Endothelial cell of umbilical vein (primary cell): ENCODE results near the gene WASL. TPM values are rescaled to one million over a fixed set of nuclear protein-coding genes. Genes with fewer than 3 reads are reported as not detected.
"Not testable (repeated sequence)": the region's sequence is repeated elsewhere in the genome, so short reads cannot be mapped to it uniquely, and the experiment has no call there.

Source experiments
- BruUV-seq: library from RNA; stranded (reverse); fragments of 400-500 nt; replicated peaks from 2 replicates; lab custom pipeline; 2021; lab: Mats Ljungman, UMichigan
- CTCF ChIA-PET: fragments of 300-600, 350-600 bp; sonication (Branson Sonifier 250); formaldehyde crosslinking; loops from one replicate; lab custom pipeline; 2021; ENCODE audit warnings: antibody characterized with exemption, inconsistent platforms; lab: Charles Lee
- POLR2A ChIA-PET: fragments of 300-600, 350-600 bp; sonication (Branson Sonifier 250); formaldehyde crosslinking; loops from one replicate; lab custom pipeline; 2021; ENCODE audit warnings: antibody characterized with exemption, inconsistent platforms; lab: Charles Lee
- DNase-seq: peaks from one replicate; pipeline ENCODE4 v3.0.0-alpha.2; 2011; ENCODE audit warnings: low read depth, low spot score
- FAIRE-seq: peaks from 2 replicates; lab custom pipeline; 2011; peaks lifted over from hg19 to GRCh38; lab: Jason Lieb, UNC
- H2AFZ ChIP-seq: 2 replicates; pipeline ENCODE4 v1.6.0; 2012; ENCODE audit warnings: low read depth, low read length, control low read depth, inconsistent platforms
- H3K27ac ChIP-seq: 2 replicates; pipeline ENCODE4 v1.5.1; 2011; ENCODE audit warnings: low read depth, mild to moderate bottlenecking, control low read depth, low read length, moderate library complexity; ENCODE audit not compliant: insufficient read depth
- H3K27me3 ChIP-seq, 2 experiments: 2 replicates each; pipeline versions ENCODE4 v1.6.0 to v1.6.1; 2011; ENCODE audit warnings: low read length in 2 of 2, mixed read lengths in 1 of 2; ENCODE audit not compliant: control insufficient read depth in 2 of 2, insufficient read depth in 2 of 2
- H3K36me3 ChIP-seq, 2 experiments: 2 replicates in 1 of 2; 3 replicates in 1 of 2; pipeline ENCODE4 v1.5.1; 2011; ENCODE audit warnings: low read length in 2 of 2, mild to moderate bottlenecking in 1 of 2, moderate library complexity in 1 of 2; ENCODE audit not compliant: control insufficient read depth in 2 of 2, insufficient read depth in 2 of 2; ENCODE audit errors: extremely low read depth in 1 of 2
- H3K4me1 ChIP-seq: 3 replicates; pipeline ENCODE4 v1.5.1; 2011; ENCODE audit warnings: mild to moderate bottlenecking, low read length; ENCODE audit not compliant: control insufficient read depth, insufficient read depth; ENCODE audit errors: extremely low read depth
- H3K4me2 ChIP-seq: 2 replicates; pipeline ENCODE4 v1.6.1; 2011; ENCODE audit warnings: low read length, control low read depth, mixed read lengths; ENCODE audit not compliant: insufficient read depth
- H3K4me3 ChIP-seq, 3 experiments: fragments of 200-600 bp in 1 of 3; sonication (generic), shearing (Covaris generic) in 1 of 3; replicated peaks in 1 of 3; 2 replicates each; pipeline ENCODE4 v1.5.1; 2011 to 2016; ENCODE audit warnings: control low read depth in 3 of 3, low read length in 3 of 3, mild to moderate bottlenecking in 2 of 3, inconsistent platforms in 1 of 3, low read depth in 1 of 3, moderate library complexity in 1 of 3; ENCODE audit not compliant: insufficient read depth in 1 of 3
- H3K79me2 ChIP-seq: 2 replicates; pipeline ENCODE4 v1.6.0; 2012; ENCODE audit warnings: low read length, inconsistent platforms; ENCODE audit not compliant: control insufficient read depth, insufficient read depth
- H3K9ac ChIP-seq: replicated peaks from 2 replicates; pipeline ENCODE3; 2011; ENCODE audit warnings: low read length, control low read depth; ENCODE audit not compliant: insufficient read depth; ENCODE audit errors: extremely low read depth
- H3K9me1 ChIP-seq: replicated peaks from 3 replicates; pipeline ENCODE4 v1.6.0; 2011; ENCODE audit warnings: mild to moderate bottlenecking, low read length; ENCODE audit not compliant: control insufficient read depth, insufficient read depth; ENCODE audit errors: extremely low read depth
- H3K9me3 ChIP-seq: replicated peaks from 2 replicates; pipeline ENCODE4 v1.5.1; 2012; ENCODE audit warnings: low read length, inconsistent platforms; ENCODE audit not compliant: control insufficient read depth, insufficient read depth
- H4K20me1 ChIP-seq: replicated peaks from 2 replicates; pipeline ENCODE3; 2011; ENCODE audit warnings: mild to moderate bottlenecking, low read length; ENCODE audit not compliant: control insufficient read depth, insufficient read depth; ENCODE audit errors: extremely low read depth
- EZH2 ChIP-seq: IDR thresholded peaks from 2 replicates; pipeline ENCODE4 v1.6.1; 2012; ENCODE audit warnings: borderline replicate concordance, low read depth, mild to moderate bottlenecking, moderate library complexity, low read length, inconsistent platforms; ENCODE audit not compliant: severe bottlenecking
- FOS ChIP-seq: IDR thresholded peaks from 2 replicates; pipeline ENCODE4 v1.6.1; 2011; ENCODE audit warnings: mild to moderate bottlenecking, low read length, moderate library complexity, borderline replicate concordance; ENCODE audit not compliant: insufficient read depth
- GATA2 ChIP-seq: IDR thresholded peaks from 2 replicates; pipeline ENCODE4 v1.7.0; 2011; ENCODE audit warnings: low read depth, mild to moderate bottlenecking, moderate library complexity, mixed read lengths, low read length; ENCODE audit not compliant: insufficient read length, insufficient read depth
- JUN ChIP-seq: IDR thresholded peaks from 2 replicates; pipeline ENCODE4 v1.6.1; 2011; ENCODE audit warnings: borderline replicate concordance, low read depth; ENCODE audit not compliant: insufficient read length, insufficient read depth
- MAX ChIP-seq: IDR thresholded peaks from 2 replicates; pipeline ENCODE4 v1.6.1; 2011; ENCODE audit not compliant: insufficient read depth, insufficient read length
- MYC ChIP-seq: IDR thresholded peaks from one replicate; pipeline ENCODE4 v1.6.1; 2011; ENCODE audit warnings: mild to moderate bottlenecking, low read depth, low read length
- POLR2A ChIP-seq: IDR thresholded peaks from 2 replicates; pipeline ENCODE4 v1.6.1; 2012; ENCODE audit warnings: low read depth, mild to moderate bottlenecking, control low read depth, low read length
- POLR2AphosphoS5 ChIP-seq: IDR thresholded peaks from 2 replicates; pipeline ENCODE4 v1.6.1; 2012; ENCODE audit warnings: low read depth, mild to moderate bottlenecking, control low read depth, low read length, moderate library complexity; ENCODE audit not compliant: insufficient read depth
- dilution Hi-C: fragments of 300-500 bp; cut with MboI; formaldehyde crosslinking; loops from one replicate; pipeline ENCODE4 v1.15.0; 2019; ENCODE audit warnings: low sequenced_read_pairs; ENCODE audit not compliant: extremely low pct_ligation_motif_present
- intact Hi-C: fragments of 100-400 bp; cut with micrococcal nuclease; formaldehyde crosslinking; loops from one replicate; pipeline ENCODE4 v1.10.0; 2022
- polyA plus RNA-seq, 4 experiments: library from polyadenylated mRNA; depleted of rRNA in 3 of 4; stranded (reverse) in 3 of 4; unstranded in 1 of 4; fragments of >200 nt; gene quantifications; 2 replicates each; pipeline versions ENCODE4 v1.2.1 to v1.2.3, GENCODE V29; 2011 to 2012; ENCODE audit warnings: missing spikeins in 1 of 4
- total RNA-seq: library from RNA; stranded (reverse); gene quantifications from 2 replicates; pipeline ENCODE4 v1.2.3, GENCODE V29; 2021
- TF ChIP-seq, protein P1 (sequence below), 2 donors: IDR thresholded peaks; 1 replicate in 1 of 2; 2 replicates in 1 of 2; pipeline ENCODE4 v1.5.1; 2011; ENCODE audit warnings: low read length in 2 of 2, mild to moderate bottlenecking in 2 of 2, moderate library complexity in 2 of 2, control low read depth in 1 of 2, inconsistent platforms in 1 of 2, low read depth in 1 of 2; ENCODE audit not compliant: insufficient read depth in 1 of 2; ENCODE audit errors: extremely low read depth in 1 of 2

The WASL gene
- total and polyA plus RNA-seq, 2 donors (not counting 3 experiments of a cell fraction or from before 2014, with no cell fraction given), result 5.2 to 24.0 TPM

DNA sequence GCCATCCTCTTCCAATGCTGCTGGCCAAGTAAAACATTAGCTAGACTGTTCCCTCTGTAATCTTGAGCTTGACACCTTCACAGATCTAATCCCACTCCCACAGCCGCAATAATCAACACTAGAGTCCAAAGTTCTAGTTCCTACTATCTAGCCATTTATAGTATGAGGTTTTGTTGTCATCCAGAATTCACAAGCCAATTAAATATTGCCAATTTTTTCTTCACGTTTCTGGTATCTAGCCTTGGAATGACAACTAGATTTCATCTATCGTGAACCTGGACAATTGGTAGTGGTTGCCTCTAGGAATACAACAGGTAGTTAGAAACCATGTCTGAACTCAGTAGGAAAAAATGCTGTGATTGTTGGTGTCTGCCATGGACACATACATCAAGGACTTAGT lies 10.4 kb downstream of the WASL start:
- intact Hi-C loops (no loop called here), dilution Hi-C loops (no loop called here)
- no peaks in the 10 kb centered on the region for H3K36me3 ChIP-seq
- BruUV-seq, result no TSS peak
- no peak for FAIRE-seq
- H2AFZ ChIP-seq, result no peak overlapping the region
- peaks cover 2% of the 10 kb centered on the region for H3K4me1 ChIP-seq
- H3K79me2 ChIP-seq, result peaks cover 94% of the 10 kb centered on the region
- ChIA-PET CTCF (interaction anchor here (0.8 kb wide), 1 partner anchor 35 kb away, joined by 3 read pairs; no protein-coding TSS in a partner anchor), POLR2A (no interaction called here)
- H3K27ac ChIP-seq, result no peak overlapping the region
- H3K9me1 ChIP-seq, result no peaks in the 10 kb centered on the region
- no peaks in the 10 kb centered on the region for H3K9me3 ChIP-seq
- TF ChIP-seq MYC (no peak), EZH2 (no peak), GATA2 (no peak), JUN (no peak), FOS (no peak), POLR2A (no peak), POLR2AphosphoS5 (no peak), MAX (no peak)
- TF ChIP-seq, protein P1, sequence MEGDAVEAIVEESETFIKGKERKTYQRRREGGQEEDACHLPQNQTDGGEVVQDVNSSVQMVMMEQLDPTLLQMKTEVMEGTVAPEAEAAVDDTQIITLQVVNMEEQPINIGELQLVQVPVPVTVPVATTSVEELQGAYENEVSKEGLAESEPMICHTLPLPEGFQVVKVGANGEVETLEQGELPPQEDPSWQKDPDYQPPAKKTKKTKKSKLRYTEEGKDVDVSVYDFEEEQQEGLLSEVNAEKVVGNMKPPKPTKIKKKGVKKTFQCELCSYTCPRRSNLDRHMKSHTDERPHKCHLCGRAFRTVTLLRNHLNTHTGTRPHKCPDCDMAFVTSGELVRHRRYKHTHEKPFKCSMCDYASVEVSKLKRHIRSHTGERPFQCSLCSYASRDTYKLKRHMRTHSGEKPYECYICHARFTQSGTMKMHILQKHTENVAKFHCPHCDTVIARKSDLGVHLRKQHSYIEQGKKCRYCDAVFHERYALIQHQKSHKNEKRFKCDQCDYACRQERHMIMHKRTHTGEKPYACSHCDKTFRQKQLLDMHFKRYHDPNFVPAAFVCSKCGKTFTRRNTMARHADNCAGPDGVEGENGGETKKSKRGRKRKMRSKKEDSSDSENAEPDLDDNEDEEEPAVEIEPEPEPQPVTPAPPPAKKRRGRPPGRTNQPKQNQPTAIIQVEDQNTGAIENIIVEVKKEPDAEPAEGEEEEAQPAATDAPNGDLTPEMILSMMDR (IDR thresholded peaks at IDR 0.05; ENCODE audit: extremely low read depth in 1 of 2, insufficient read depth in 1 of 2, low read depth in 1 of 2, low read length in 2 of 2), result no peak
- H3K4me2 ChIP-seq, result no peak overlapping the region
- no peak overlapping the region for H3K9ac ChIP-seq
- no peaks in the 10 kb centered on the region for H3K27me3 ChIP-seq
- peaks cover 24% of the 10 kb centered on the region for H4K20me1 ChIP-seq
- no peak overlapping the region for H3K4me3 ChIP-seq
- no peak for DNase-seq

DNA sequence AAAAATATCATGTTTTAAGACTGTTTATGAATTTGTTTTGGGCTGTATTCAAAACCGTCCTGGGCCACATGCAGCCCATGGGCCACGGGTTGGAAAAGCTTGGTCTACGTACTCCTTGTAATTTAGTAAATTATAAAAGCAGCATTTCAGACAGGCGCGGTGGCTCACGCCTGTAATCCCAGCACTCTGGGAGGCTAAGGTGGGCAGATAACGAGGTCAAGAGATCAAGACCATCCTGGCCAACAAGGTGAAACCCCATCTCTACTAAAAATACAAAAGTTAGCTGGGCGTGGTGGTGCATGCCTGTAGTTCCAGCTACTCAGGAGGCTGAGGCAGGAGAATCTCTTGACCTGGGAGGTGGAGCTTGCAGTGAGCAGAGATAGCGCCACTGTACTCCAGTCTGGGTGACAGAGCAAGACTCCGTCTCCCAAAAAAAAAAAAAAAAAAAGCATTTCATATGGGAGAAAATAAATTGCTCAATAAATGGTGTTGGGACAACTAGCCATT lies 11.6 kb downstream of the WASL start:
- H3K9ac ChIP-seq, H3K4me3 ChIP-seq, H3K9me3 ChIP-seq, H3K27ac ChIP-seq, H3K4me2 ChIP-seq, H3K4me1 ChIP-seq, dilution Hi-C loops, FAIRE-seq, intact Hi-C loops, H3K36me3 ChIP-seq, DNase-seq, H3K27me3 ChIP-seq, POLR2A ChIA-PET, H3K9me1 ChIP-seq, H2AFZ ChIP-seq, BruUV-seq: not testable (repeated sequence)
- Histone ChIP-seq H4K20me1 (peaks cover 26% of the 10 kb centered on the region), H3K79me2 (peaks cover 94% of the 10 kb centered on the region)
- CTCF ChIA-PET, result interaction anchor here (0.6 to 1.7 kb wide), 6 partner anchors 9 to 150 kb away, joined by 3 to 5 read pairs (median 3); no protein-coding TSS in a partner anchor
